HepG2 (cell line): ENCODE data around the gene ENAH. TPM values are rescaled to one million over a fixed set of nuclear protein-coding genes. Genes with fewer than 3 reads are reported as not detected.
A peak's percentile ranks its signal among the peaks of the same experiment; 100 is the strongest.

Experiments
- ASH2L ChIP-seq: fragments of 300-600, 200-600 bp; sonication (generic); IDR thresholded peaks from 2 replicates; pipeline ENCODE4 v1.7.0; 2017; ENCODE audit warnings: low read depth, mild to moderate bottlenecking, moderate library complexity, mixed read lengths, low read length; ENCODE audit not compliant: insufficient read length
- CBFB ChIP-seq: sonication (generic); formaldehyde crosslinking; IDR thresholded peaks from 2 replicates; pipeline ENCODE4 v1.4.0; 2020; ENCODE audit warnings: missing genetic modification reagents
- FOXK1 ChIP-seq: sonication (generic); formaldehyde crosslinking; IDR thresholded peaks from 2 replicates; pipeline ENCODE4 v1.4.0; 2020; ENCODE audit warnings: low read depth, missing genetic modification reagents, borderline replicate concordance
- FOXO1 ChIP-seq: sonication (generic); formaldehyde crosslinking; IDR thresholded peaks from 2 replicates; pipeline ENCODE4 v1.4.0; 2020; ENCODE audit warnings: missing genetic modification reagents
- HMGXB4 ChIP-seq, 2 experiments: sonication (generic) in 1 of 2; formaldehyde crosslinking in 1 of 2; IDR thresholded peaks; 2 replicates each; pipeline versions ENCODE4 v1.4.0 to v1.6.1; 2018 to 2020; ENCODE audit warnings: missing genetic modification reagents in 2 of 2, borderline replicate concordance in 1 of 2, low read depth in 1 of 2, mild to moderate bottlenecking in 1 of 2, missing biosample characterization in 1 of 2
- HNF4G ChIP-seq, 2 experiments: sonication (generic) in 1 of 2; formaldehyde crosslinking in 1 of 2; IDR thresholded peaks; 2 replicates each; pipeline versions ENCODE4 v1.4.0 to v1.6.1; 2011 to 2020; ENCODE audit warnings: borderline replicate concordance in 2 of 2, low read depth in 2 of 2, mild to moderate bottlenecking in 2 of 2, low read length in 1 of 2, missing genetic modification reagents in 1 of 2, moderate library complexity in 1 of 2
- NR0B2 ChIP-seq: sonication (generic); formaldehyde crosslinking; IDR thresholded peaks from 2 replicates; pipeline ENCODE4 v1.4.0; 2020; ENCODE audit warnings: mild to moderate bottlenecking, missing genetic modification reagents
- NR2F2 ChIP-seq: IDR thresholded peaks from 2 replicates; pipeline ENCODE4 v1.6.1; 2012; ENCODE audit warnings: low read depth, inconsistent platforms, borderline replicate concordance
- RCOR2 ChIP-seq: IDR thresholded peaks from 2 replicates; pipeline ENCODE4 v1.6.1; 2016; ENCODE audit warnings: missing biosample characterization, missing genetic modification reagents
- SALL1 ChIP-seq: sonication (generic); formaldehyde crosslinking; IDR thresholded peaks from 2 replicates; pipeline ENCODE4 v1.8.0; 2022; ENCODE audit warnings: mild to moderate bottlenecking, missing genetic modification reagents
- SOX6 ChIP-seq, 2 experiments: fragments of 450-650 bp in 1 of 2; sonication (generic) in 1 of 2; formaldehyde crosslinking in 1 of 2; IDR thresholded peaks; 2 replicates each; pipeline versions ENCODE4 v1.4.0 to v1.6.1; 2017 to 2020; ENCODE audit warnings: antibody characterized with exemption in 1 of 2, mild to moderate bottlenecking in 1 of 2, missing genetic modification reagents in 1 of 2
- ZNF331 ChIP-seq: sonication (generic); formaldehyde crosslinking; IDR thresholded peaks from 2 replicates; pipeline ENCODE4 v1.4.0; 2020; ENCODE audit warnings: missing genetic modification reagents
- ZNF710 ChIP-seq: sonication (generic); formaldehyde crosslinking; IDR thresholded peaks from 2 replicates; pipeline ENCODE4 v1.5.0; 2020; ENCODE audit warnings: mild to moderate bottlenecking, missing genetic modification reagents, borderline replicate concordance
- polyA plus RNA-seq, 8 experiments: library from polyadenylated mRNA; depleted of rRNA in 3 of 8; stranded (reverse) in 7 of 8; unstranded in 1 of 8; fragments of >200 nt; fragmentation: Illumina TruSeq in 4 of 8; extraction: Trizol in 4 of 8; gene quantifications; 2 replicates each; pipeline versions ENCODE4 v1.2.1 to v1.2.3, GENCODE V29; 2011 to 2016; ENCODE audit warnings: low read depth in 4 of 8, missing spikeins in 1 of 8, mixed read lengths in 1 of 8; ENCODE audit not compliant: insufficient read depth in 1 of 8
- total RNA-seq, 5 experiments: library from RNA; depleted of rRNA; stranded (reverse); fragments of >200 nt; fragmentation: Illumina TruSeq; extraction: Trizol; gene quantifications; 2 replicates each; pipeline ENCODE4 v1.2.3, GENCODE V29; 2016; ENCODE audit warnings: low read depth in 1 of 5
- TF ChIP-seq, protein P1 (sequence below): sonication (generic); formaldehyde crosslinking; IDR thresholded peaks from 2 replicates; pipeline ENCODE4 v1.4.0; 2020; ENCODE audit warnings: mild to moderate bottlenecking, missing genetic modification reagents
- TF ChIP-seq, protein P2 (sequence below): sonication (generic); formaldehyde crosslinking; IDR thresholded peaks from 2 replicates; pipeline ENCODE4 v1.4.0; 2020; ENCODE audit warnings: missing genetic modification reagents

The ENAH gene
- total and polyA plus RNA-seq, 2 of the 13 experiments (the other 11 are each of a cell fraction or from before 2014, with no cell fraction given): 22.1 to 58.3 TPM

DNA sequence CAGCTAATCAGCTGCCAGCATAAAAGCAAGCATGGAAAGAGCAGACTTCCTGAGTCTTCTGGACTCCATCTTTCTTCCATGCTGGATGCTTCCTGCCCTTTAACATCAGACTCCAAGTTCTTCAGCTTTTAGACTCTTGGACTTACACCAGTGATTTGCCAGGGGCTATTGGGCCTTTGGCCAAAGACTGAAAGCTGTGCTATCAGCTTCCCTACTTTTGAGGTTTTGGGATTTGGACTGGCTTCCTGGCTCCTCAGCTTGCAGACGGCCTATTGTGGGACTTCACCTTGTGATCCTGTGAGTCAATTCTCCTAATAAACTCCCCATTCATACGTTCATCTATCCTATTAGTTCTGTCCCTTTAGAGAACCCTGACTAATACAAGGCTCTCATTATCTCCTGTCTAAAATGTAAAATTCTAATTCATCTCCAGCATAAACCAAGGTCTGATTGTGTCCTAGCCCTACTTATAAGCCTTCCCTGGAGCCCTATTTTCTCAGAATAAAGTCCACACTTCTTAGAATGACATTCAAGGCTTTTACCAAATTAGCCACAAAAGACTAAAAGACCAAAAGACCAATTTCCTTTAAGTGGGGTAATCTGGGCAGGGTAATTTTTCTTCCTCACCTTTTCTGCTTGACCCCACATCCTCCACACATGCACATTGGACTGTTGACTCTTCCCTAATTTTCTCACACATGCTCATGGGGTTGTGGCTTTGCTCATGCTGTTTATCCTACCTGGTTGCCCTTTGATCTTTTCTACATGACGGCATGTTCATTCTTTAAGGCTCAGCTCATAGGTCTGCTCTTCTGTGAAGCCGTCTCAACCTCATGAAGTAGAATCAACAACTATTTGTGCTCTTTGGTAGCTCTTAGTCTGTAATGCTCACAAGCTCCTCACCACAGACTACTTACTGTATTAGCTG is 18.1 kb upstream of the ENAH start (continued):
- TF ChIP-seq FOXK1 (CRISPR knock-in tag) (peak; percentile 62; the same call in 1 of the 2 replicates), NR2F2 (peak; percentile 75), ASH2L (peak; percentile 41), SALL1 (CRISPR knock-in tag) (peak; percentile 64), FOXO1 (CRISPR knock-in tag) (peak; percentile 91; the same call in 1 of the 2 replicates), RCOR2 (CRISPR knock-in tag) (peak; percentile 58; the same call in 1 of the 2 replicates), HNF4G (IDR thresholded peaks at IDR 0.05; ENCODE audit: borderline replicate concordance, low read depth, low read length) (peak; percentile 84), HNF4G (CRISPR knock-in tag; IDR thresholded peaks at IDR 0.05; ENCODE audit: borderline replicate concordance, low read depth) (peak; percentile 77; the same call in 1 of the 2 replicates), CBFB (CRISPR knock-in tag) (no peak), ZNF331 (CRISPR knock-in tag) (peak; percentile 35; the same call in 1 of the 2 replicates), HMGXB4 (CRISPR knock-in tag; IDR thresholded peaks at IDR 0.05; ENCODE audit: borderline replicate concordance in 1 of 2, low read depth in 1 of 2) (0 out of 4 replicates have a peak, but pooled peaks of 1 of the 2 experiments have one; percentile 24), SOX6 (IDR thresholded peaks at IDR 0.05) (no peak), SOX6 (CRISPR knock-in tag; IDR thresholded peaks at IDR 0.05) (peak; percentile 81), NR0B2 (CRISPR knock-in tag) (no peak), ZNF710 (CRISPR knock-in tag) (0 out of 2 replicates have a peak, but pooled peaks have one; percentile 35)
- TF ChIP-seq, protein P1, sequence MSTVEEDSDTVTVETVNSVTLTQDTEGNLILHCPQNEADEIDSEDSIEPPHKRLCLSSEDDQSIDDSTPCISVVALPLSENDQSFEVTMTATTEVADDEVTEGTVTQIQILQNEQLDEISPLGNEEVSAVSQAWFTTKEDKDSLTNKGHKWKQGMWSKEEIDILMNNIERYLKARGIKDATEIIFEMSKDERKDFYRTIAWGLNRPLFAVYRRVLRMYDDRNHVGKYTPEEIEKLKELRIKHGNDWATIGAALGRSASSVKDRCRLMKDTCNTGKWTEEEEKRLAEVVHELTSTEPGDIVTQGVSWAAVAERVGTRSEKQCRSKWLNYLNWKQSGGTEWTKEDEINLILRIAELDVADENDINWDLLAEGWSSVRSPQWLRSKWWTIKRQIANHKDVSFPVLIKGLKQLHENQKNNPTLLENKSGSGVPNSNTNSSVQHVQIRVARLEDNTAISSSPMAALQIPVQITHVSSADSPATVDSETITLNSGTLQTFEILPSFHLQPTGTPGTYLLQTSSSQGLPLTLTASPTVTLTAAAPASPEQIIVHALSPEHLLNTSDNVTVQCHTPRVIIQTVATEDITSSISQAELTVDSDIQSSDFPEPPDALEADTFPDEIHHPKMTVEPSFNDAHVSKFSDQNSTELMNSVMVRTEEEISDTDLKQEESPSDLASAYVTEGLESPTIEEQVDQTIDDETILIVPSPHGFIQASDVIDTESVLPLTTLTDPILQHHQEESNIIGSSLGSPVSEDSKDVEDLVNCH (CRISPR knock-in tag): no peak
- TF ChIP-seq, protein P2, sequence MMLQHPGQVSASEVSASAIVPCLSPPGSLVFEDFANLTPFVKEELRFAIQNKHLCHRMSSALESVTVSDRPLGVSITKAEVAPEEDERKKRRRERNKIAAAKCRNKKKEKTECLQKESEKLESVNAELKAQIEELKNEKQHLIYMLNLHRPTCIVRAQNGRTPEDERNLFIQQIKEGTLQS: peak; percentile 79
